DMS79 treated with DMSO at 0.1 percent for 48 hours (cell line): Measurements from ENCODE around the gene WFIKKN2.
"Not testable (repeated sequence)": the region's sequence is repeated elsewhere in the genome, so short reads cannot be mapped to it uniquely, and the experiment has no call there.

Experiments used
- DNase-seq: peaks from one replicate; lab custom pipeline; 2025; lab: John Stamatoyannopoulos, UW

The WFIKKN2 gene

DNA sequence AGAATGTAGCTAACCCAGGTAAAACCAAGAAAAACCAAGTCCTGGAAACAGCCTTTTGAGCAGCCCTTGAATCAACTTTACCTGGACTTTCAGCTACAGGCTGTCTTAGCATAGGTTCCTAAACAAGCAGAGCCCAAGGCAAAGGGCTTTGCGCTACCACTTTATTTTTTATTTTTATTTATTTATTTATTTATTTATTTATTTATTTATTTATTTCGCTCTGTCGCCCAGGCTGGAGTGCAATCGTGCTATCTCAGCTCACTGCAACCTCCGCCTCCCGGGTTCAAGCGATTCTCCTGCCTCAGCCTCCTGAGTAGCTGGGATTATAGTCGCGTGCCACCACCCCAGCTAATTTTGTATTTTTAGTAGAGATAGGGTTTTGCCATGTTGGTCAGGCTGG, 41.7 kb downstream of the WFIKKN2 start:
- DNase-seq: not testable (repeated sequence)

DNA sequence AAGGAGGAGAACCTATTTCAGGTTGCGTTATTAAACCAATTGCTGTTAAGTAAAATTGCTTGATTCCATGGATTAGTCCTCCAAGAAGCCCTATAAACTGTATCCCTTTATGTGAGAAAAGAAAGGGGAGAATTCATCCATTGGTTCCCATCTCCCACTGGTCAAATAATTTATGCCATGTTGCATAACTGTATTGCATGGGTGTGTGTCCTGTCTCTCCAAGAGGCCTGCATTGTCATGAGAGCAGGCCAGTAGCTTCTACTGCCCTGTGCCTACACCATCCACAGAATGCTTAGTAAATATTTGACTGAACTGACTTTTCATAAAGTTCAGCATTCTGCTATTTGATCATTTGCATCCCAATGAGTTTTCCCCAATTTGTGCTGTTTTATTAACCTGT, 42.5 kb downstream of the WFIKKN2 start:
- no peak for DNase-seq

DNA sequence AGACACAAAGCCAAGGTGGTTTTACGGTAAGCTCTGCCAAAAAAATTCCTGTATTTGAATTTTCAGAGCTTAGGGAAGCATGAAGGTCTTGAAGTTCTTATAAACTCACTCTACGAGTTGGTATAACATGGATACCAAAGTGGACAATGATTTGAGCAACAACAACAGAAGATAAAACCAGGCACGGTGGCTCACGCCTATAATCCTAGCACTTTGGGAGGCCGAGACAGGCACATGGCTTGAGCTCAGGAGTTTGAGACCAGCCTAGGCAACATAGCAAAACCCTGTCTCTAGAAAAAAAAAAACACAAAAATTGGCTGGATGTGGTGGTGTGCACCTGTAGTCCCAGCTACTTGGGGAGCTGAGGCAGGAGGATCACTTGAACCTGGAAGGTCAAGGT, 43.7 kb downstream of the WFIKKN2 start:
- no peak for DNase-seq

DNA sequence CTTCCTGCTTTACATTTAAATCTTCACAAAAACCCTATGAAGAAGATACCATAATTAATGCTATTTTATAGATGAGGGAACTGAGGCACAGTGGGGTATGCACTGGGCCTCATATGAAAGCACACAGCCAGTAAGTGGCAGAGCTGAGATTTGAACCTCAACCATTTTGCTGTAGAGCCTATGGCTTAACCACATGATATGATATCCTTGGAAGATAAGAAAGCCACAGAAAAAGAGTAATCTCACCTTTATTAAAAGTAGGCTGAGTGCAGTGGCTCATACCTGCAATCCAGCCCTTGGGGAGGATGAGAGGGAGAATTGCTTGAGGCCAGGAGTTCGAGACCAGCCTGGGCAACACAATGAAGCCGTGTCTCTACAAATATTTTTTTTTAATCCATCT, 45.8 kb downstream of the WFIKKN2 start:
- DNase-seq: no peak

DNA sequence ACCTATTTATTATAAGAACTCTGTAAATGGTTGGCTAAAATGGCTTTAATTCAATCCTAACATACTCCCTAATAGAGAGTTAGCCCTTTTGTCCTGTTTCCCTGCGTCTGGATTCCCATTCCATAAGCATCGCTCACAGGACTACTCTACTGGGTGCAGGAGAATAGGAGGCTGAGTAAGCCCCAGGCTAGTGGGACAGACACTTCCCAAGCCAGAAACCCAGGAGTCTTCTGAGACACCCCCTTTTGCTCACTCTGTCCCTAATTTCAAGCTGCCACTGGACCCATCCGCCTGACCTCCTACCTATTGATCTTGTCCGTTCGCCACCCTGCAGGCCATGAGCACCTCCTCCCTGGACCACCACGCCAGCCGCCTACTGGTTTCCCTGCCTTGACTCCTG, 47.5 kb downstream of the WFIKKN2 start:
- no peak for DNase-seq

DNA sequence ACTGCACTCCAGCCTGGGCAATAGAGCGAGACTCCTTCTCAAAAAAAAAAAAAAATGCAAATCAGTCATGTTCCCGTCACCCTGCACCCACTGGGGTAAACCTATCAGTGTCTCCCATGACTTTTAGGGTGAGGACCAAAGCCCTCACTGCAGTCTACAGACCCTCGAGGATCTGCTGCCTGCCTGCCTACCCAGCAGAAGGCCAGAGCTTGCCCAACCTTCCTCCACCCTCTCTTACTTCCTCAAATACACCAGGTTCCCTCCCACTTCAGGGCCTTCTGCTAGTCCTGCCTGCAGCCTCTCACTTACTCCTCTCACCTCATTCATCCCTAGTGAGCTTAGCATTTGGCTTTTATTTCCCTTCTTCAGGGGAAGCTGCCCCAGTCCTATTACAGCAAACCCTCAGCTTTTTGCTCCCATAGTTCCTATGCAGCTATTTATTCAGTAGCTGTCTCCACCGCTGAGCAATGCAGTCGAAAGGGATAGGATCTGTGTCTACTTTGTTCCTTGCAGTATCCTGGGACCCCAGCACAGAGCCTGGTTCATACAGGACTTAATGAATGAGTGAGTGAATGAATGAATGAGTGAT, 48.6 kb downstream of the WFIKKN2 start:
- no peak for DNase-seq

DNA sequence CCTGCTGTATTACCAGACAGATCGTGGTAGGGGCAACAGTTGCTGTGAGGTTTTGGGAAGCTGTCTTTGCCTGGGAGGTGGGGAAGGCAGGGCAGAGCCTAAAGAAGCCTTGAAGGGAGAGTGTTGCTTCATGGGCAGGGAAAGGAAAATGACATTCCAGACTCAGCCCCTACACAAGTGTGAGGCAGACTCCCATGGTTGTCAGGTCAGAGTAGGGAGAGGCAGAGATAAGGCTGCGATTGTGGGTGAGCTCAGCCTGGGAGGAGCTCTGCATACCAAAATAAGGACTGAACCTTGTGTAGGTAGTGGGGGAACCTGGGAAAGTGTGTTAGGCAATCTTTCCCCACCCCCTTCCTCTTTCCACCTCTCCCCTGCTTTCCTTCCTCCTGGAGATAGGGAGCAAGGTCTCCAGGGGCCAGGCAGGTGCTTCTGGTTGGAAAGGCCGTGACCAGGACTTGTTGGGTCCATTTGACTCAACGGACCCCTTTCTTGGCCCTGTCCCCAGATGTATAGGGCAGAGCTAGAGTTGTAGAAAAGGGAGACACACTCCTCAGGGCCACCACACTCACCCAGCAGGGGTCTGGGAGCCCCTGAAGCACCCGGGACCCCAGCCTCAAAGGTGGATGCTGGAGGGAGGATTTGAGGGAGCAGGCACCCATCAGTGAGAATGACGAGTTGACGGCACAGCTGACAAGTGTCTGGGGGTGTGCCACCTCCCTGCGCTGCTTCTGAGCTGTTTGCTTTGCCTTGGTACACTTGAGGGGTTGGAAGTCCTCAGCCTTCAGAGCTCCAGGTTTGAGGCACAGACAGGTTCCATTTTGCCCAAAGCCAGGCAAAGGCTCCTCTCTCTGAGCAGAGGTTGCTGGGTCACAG, 49.3 kb downstream of the WFIKKN2 start:
- DNase-seq: no peak

DNA sequence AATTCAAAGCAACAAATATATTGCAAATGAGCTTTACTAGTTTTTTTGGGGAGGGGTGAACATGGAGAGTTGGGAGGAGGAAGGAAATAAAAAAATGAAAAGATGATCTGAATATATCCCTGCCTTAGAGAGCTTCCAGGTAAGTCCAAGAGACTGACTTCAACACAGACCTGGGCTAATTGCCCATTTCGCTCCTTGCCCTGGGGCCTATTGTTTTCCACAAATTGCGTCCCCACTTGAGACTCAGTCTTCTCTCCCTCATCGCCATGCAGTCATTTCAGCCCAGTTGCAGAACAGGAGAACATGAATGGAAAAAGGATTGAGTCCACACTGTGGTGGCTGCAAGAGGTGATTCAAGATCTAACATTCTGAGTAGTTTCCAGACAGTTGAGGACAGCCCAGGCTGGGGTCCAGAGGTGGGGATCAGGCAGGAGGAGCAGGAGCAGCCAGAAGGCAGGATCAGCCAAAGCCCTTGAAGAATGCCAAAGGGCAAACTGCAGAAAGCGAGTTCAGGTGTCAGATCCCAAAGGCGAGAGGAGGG, 52.4 kb downstream of the WFIKKN2 start:
- no peak for DNase-seq

DNA sequence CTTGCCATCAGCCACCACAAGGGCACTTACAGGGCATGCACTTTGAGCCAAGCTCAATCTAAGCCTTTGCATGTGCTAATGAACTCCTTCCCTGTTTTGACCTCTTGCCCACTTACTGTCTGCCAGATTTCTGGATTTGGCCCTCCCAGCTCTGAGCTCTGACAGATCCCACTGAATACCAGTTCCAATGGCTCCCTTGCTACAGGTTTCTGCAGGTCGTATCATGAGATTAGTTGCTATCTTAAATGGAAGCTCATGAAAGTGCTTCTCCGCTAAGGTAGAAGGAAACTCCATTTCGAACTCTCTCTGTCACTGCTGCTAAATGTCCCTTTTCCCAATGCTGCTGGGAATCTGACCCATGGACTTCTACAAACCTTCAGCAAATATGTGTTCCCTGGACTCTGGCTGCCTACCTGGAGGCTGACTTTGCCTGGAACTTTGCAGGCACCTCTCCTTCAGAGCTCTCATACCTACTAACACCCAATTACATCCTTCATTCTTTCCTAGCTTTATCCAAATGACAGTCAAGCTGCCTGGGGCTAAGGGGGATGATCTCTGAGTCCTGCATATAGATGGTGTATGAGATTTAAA, 54.2 kb downstream of the WFIKKN2 start:
- DNase-seq: no peak

DNA sequence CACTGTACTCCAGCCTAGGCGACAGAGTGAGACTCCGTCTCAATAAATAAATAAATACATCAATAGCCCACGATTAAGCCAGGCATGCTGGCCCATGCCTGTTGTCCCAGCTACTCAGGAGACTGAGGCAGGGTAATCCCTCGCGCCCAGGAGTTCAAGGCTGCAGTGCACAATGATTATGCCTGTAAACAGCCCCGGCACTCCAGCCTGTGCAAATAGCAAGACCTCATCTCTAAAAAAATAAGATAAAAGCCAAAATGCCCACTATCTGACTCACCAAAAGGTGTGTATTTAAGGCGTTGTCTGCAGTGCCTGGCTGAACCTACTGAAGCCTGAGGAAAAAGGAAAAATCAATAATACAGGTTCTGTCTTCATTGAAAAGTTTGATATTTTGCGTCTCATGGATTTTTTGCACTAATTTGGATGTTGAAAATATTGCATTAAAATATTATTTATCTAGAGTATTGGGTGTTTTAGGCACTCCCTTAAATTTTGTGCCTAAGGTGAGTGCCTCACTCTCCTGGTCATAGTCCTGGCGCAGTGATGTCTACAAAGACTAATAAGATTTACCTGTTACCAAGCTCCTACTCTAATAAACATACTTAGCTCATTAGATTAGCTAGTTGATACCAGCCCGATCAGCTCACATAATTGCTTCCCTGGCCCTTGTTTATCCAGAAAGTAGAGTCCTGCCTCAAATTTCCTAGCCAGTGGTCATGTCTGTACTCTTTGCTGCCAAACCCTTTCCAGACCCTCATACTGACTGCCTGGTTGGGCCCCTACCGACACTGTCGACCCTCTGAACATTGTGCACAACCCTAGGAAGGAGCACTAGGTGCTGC, 55.5 kb downstream of the WFIKKN2 start:
- no peak for DNase-seq

DNA sequence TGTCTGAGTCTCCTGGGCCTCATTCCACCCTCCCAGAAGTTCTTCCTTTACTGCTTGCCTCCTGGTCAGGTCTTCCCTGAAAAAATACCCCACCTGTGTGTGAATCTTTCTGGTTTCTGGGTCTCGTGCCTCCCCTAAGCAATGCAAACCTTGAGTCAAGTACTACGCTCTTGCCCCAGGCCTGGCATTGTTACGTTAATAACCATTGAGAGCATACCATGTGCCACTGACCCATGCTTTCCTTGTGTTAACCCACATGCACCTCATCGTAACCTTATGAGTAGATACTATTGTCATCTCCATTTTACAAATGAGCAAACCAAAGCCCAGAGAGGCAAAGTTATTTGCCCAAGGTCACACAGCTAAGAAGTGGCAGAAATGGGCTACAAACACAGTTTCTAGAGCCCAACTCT, 56.2 kb downstream of the WFIKKN2 start:
- no peak for DNase-seq
